ENCODE results near the gene SKP2. TPM values are rescaled to one million over a fixed set of nuclear protein-coding genes. Genes with fewer than 3 reads are reported as not detected.
"Not testable (repeated sequence)": the region's sequence is repeated elsewhere in the genome, so short reads cannot be mapped to it uniquely, and the experiment has no call there.

The SKP2 gene
- total RNA-seq, 4 donors from 2014 or later = 2.3 to 56.8 (median 9.5) TPM

- Histone ChIP-seq H3K4me1 (no peaks in the 10 kb centered on the region), H3K4me3 (no peak overlapping the region), H3K36me3 (no peaks in the 10 kb centered on the region), H3K9me3 (no peaks in the 10 kb centered on the region), H3K27ac (no peak overlapping the region), H3K27me3 (no peaks in the 10 kb centered on the region)
- DNase-seq = no peak
- intact Hi-C loops (cut with DNase I; ENCODE audit: low total_unique reads) = no loop called here
- TF ChIP-seq, protein P1, sequence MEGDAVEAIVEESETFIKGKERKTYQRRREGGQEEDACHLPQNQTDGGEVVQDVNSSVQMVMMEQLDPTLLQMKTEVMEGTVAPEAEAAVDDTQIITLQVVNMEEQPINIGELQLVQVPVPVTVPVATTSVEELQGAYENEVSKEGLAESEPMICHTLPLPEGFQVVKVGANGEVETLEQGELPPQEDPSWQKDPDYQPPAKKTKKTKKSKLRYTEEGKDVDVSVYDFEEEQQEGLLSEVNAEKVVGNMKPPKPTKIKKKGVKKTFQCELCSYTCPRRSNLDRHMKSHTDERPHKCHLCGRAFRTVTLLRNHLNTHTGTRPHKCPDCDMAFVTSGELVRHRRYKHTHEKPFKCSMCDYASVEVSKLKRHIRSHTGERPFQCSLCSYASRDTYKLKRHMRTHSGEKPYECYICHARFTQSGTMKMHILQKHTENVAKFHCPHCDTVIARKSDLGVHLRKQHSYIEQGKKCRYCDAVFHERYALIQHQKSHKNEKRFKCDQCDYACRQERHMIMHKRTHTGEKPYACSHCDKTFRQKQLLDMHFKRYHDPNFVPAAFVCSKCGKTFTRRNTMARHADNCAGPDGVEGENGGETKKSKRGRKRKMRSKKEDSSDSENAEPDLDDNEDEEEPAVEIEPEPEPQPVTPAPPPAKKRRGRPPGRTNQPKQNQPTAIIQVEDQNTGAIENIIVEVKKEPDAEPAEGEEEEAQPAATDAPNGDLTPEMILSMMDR (IDR thresholded peaks at IDR 0.05) = no peak
- TF ChIP-seq POLR2A (IDR thresholded peaks at IDR 0.05) = no peak
These were observed 28.8 kb downstream of the SKP2 start for GRCh38 chr5:36180556-36181350.

- no peak for DNase-seq
- intact Hi-C loops (cut with DNase I; ENCODE audit: low total_unique reads) = no loop called here
- Histone ChIP-seq H3K27ac (no peak overlapping the region), H3K9me3 (no peaks in the 10 kb centered on the region), H3K36me3 (no peaks in the 10 kb centered on the region), H3K4me1 (no peaks in the 10 kb centered on the region), H3K4me3 (no peak overlapping the region), H3K27me3 (no peaks in the 10 kb centered on the region)
- TF ChIP-seq, protein P1 (IDR thresholded peaks at IDR 0.05) = no peak
- no peak for TF ChIP-seq POLR2A (IDR thresholded peaks at IDR 0.05)
These were observed 29.9 kb downstream of the SKP2 start for GRCh38 chr5:36181774-36182173.

DNA sequence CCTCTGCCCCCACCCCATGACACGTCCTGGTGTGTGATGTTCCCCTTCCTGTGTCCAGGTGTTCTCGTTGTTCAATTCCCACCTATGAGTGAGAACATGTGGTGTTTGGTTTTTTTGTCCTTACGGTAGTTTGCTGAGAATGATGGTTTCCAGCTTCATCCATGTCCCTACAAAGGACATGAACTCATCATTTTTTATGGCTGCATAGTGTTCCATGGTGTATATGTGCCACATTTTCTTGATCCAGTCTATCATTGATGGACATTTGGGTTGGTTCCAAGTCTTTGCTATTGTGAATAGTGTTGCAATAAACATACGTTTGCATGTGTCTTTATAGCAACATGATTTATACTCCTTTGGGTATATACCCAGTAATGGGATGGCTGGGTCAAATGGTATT, 32.5 kb downstream of the SKP2 start:
- H3K27ac ChIP-seq; H3K4me3 ChIP-seq; H3K27me3 ChIP-seq; H3K9me3 ChIP-seq; DNase-seq; intact Hi-C loops (cut with DNase I; ENCODE audit: low total_unique reads); H3K4me1 ChIP-seq; H3K36me3 ChIP-seq: not testable (repeated sequence)

DNA sequence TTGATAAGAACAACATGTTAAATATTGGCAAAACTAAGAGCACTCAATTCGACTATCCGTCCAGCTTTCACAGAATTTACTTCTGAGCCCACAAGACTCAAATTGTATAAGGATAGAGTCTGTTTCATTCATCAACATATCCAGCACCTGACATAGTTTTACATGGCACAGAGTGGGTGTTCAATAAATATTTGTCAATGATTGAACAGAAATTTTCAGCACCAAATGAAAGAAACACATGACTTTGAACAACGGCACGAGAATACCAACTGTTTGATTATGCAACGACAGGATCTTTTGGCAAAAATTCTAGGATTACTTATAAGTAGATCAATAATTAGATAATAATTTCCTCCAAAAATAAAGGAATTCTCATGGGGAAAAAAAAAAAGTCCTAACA, 41.8 kb downstream of the SKP2 start:
- TF ChIP-seq, protein P1 (IDR thresholded peaks at IDR 0.05) = no peak
- no peak for TF ChIP-seq POLR2A (IDR thresholded peaks at IDR 0.05)
- Histone ChIP-seq H3K36me3 (peaks cover 0 to 2% of the 10 kb centered on the region in 2 donors), H3K27ac (no peak overlapping the region), H3K4me1 (no peaks in the 10 kb centered on the region), H3K9me3 (no peaks in the 10 kb centered on the region), H3K4me3 (no peak overlapping the region), H3K27me3 (no peaks in the 10 kb centered on the region)
- no peak for DNase-seq
- intact Hi-C loops (cut with DNase I; ENCODE audit: low total_unique reads) = no loop called here

DNA sequence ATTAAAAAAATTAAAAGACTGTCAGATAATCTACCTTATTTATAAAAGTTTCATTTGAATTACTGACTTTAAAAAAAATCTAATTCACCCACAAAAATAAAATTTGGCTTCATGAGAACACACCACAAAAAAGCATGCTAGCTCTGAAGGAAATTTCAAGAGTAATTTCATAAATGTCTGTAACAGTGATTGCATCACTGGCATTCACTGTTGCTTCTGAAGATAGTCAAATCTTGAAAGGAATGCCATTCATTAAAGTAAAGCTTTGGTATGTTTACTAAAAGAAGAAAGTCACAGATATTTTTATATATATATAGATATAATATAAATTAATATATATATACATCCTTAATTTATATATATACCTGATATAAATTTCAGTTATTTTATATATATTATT, 46.4 kb downstream of the SKP2 start:
- no peaks in the 10 kb centered on the region for H3K9me3 ChIP-seq
- no peaks in the 10 kb centered on the region for H3K27me3 ChIP-seq
- no peak overlapping the region for H3K27ac ChIP-seq
- H3K4me3 ChIP-seq = no peak overlapping the region
- DNase-seq = no peak
- no peaks in the 10 kb centered on the region for H3K4me1 ChIP-seq
- H3K36me3 ChIP-seq = peaks cover 0 to 2% of the 10 kb centered on the region in 2 donors
- intact Hi-C loops (cut with DNase I; ENCODE audit: low total_unique reads) = no loop called here
- no peak for TF ChIP-seq POLR2A (IDR thresholded peaks at IDR 0.05)
- TF ChIP-seq, protein P1 (IDR thresholded peaks at IDR 0.05) = no peak

DNA sequence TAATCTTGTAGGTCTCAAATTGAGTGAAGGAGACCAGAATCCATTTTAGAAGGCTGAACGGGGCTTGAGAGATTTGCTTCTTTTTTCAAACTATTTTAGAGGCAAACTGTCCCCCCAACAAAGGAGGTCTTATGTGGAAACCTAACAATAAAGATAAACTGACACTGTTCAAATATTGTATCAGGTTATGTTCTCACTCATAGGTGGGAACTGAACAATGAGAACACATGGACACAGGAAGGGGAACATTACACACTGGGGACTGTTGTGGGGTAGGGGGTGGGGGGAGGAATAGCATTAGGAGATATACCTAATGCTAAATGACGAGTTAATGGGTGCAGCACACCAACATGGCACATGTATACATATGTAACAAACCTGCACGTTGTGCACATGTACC, 46.9 kb downstream of the SKP2 start:
- H3K27ac ChIP-seq; H3K36me3 ChIP-seq; H3K27me3 ChIP-seq; DNase-seq; H3K4me1 ChIP-seq; intact Hi-C loops (cut with DNase I; ENCODE audit: low total_unique reads); H3K4me3 ChIP-seq; H3K9me3 ChIP-seq: not testable (repeated sequence)
